ENCODE measurements around the gene CITED4. TPM values are rescaled to one million over a fixed set of nuclear protein-coding genes. Genes with fewer than 3 reads are reported as not detected.

Gene CITED4
- total and polyA plus RNA-seq, 11 donors = 3.2 to 49.5 (median 29.2) TPM

GRCh38 chr1:40907899-40908298 is 45.7 kb upstream of the CITED4 start:
- TF ChIP-seq CTCF (IDR thresholded peaks at IDR 0.05) = no peak
- TF ChIP-seq POLR2A (IDR thresholded peaks at IDR 0.05) = no peak
- no peaks in the 10 kb centered on the region for H3K9me3 ChIP-seq
- H3K36me3 ChIP-seq = no peaks in the 10 kb centered on the region
- ATAC-seq (no peak), DNase-seq (no peak)
- no peak overlapping the region for H3K4me3 ChIP-seq
- peaks cover 0 to 3% (median 0%) of the 10 kb centered on the region in 9 donors for H3K27me3 ChIP-seq
- peaks cover 0 to 4% (median 0%) of the 10 kb centered on the region in 12 donors for H3K4me1 ChIP-seq
- WGBS, 4 donors = 82 to 88% (median 85%) methylated on average over 4 of the region's 4 CpGs
- intact Hi-C loops (cut with DNase I) = no loop called here
- no peak overlapping the region for H3K27ac ChIP-seq

- 90 to 94% (median 92%) methylated on average over 3 of the region's 3 CpGs for WGBS, 4 donors
- TF ChIP-seq POLR2A (IDR thresholded peaks at IDR 0.05) = no peak
- TF ChIP-seq CTCF (IDR thresholded peaks at IDR 0.05) = no peak
Observed at GRCh38 chr1:40906781-40907400, 44.7 kb upstream of the CITED4 start.

GRCh38 chr1:40905061-40905460 is 42.9 kb upstream of the CITED4 start:
- H3K27ac ChIP-seq = no peak overlapping the region
- WGBS, 4 donors = 80 to 90% (median 84%) methylated on average over 4 of the region's 4 CpGs
- intact Hi-C loops (cut with DNase I) = no loop called here
- no peak for DNase-seq
- H3K4me1 ChIP-seq = peaks cover 0 to 10% (median 0%) of the 10 kb centered on the region in 12 donors
- H3K36me3 ChIP-seq = no peaks in the 10 kb centered on the region
- TF ChIP-seq CTCF (IDR thresholded peaks at IDR 0.05) (no peak), POLR2A (IDR thresholded peaks at IDR 0.05) (no peak)
- H3K4me3 ChIP-seq = no peak overlapping the region
- ATAC-seq = no peak
- no peaks in the 10 kb centered on the region for H3K9me3 ChIP-seq
- peaks cover 0 to 3% (median 0%) of the 10 kb centered on the region in 9 donors for H3K27me3 ChIP-seq

More at GRCh38 chr1:40906781-40907400, 44.7 kb upstream of the CITED4 start:
- intact Hi-C loops (cut with DNase I) = no loop called here
- peaks cover 0 to 3% (median 0%) of the 10 kb centered on the region in 9 donors for H3K27me3 ChIP-seq
- H3K27ac ChIP-seq = no peak overlapping the region
- H3K4me1 ChIP-seq = peaks cover 0 to 10% (median 0%) of the 10 kb centered on the region in 12 donors
- DNase-seq (no peak), ATAC-seq (no peak)
- H3K9me3 ChIP-seq = no peaks in the 10 kb centered on the region
- H3K4me3 ChIP-seq = no peak overlapping the region
- no peaks in the 10 kb centered on the region for H3K36me3 ChIP-seq

GRCh38 chr1:40903106-40903505 is 40.9 kb upstream of the CITED4 start:
- peaks cover 0 to 3% (median 0%) of the 10 kb centered on the region in 9 donors for H3K27me3 ChIP-seq
- intact Hi-C loops (cut with DNase I) = no loop called here
- WGBS, 4 donors = 84 to 96% (median 92%) methylated on average over 1 of the region's 1 CpG
- ATAC-seq = no peak
- no peaks in the 10 kb centered on the region for H3K9me3 ChIP-seq
- H3K4me1 ChIP-seq = peaks cover 0 to 20% (median 0%) of the 10 kb centered on the region in 12 donors
- no peaks in the 10 kb centered on the region for H3K36me3 ChIP-seq
- DNase-seq = no peak
- no peak overlapping the region for H3K27ac ChIP-seq
- no peak for TF ChIP-seq CTCF (IDR thresholded peaks at IDR 0.05)
- no peak for TF ChIP-seq POLR2A (IDR thresholded peaks at IDR 0.05)
- no peak overlapping the region for H3K4me3 ChIP-seq
